COLO829 (cell line): ENCODE data around the gene TEP1.
"Not testable (repeated sequence)": the region's sequence is repeated elsewhere in the genome, so short reads cannot be mapped to it uniquely, and the experiment has no call there.

Source experiments
- DNase-seq: peaks from one replicate; pipeline ENCODE4 v3.0.0; 2012; ENCODE audit warnings: low spot score

Gene TEP1

GRCh38 chr14:20386276-20386855 is 26.9 kb downstream of the TEP1 start:
- DNase-seq = no peak

DNA sequence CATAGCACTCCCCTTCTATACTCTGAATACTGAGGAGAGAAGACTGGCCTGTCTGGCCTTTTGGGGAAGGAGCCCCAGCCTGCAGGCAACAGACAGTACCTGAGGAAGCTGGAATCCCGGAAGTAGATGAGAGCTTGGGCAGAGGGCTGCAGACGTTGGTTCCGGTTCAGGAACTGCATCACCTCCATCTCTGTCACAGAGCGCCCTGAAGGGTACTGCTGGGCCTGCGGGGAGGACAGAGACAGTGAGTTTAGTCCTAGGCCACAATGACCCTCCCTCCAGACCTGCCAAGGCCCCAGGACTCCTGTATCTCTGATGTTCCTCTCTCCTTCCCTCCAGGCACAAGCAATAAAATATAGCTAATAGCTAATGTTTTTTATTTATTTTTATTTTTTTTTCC is 28.4 kb downstream of the TEP1 start:
- DNase-seq = no peak

DNA sequence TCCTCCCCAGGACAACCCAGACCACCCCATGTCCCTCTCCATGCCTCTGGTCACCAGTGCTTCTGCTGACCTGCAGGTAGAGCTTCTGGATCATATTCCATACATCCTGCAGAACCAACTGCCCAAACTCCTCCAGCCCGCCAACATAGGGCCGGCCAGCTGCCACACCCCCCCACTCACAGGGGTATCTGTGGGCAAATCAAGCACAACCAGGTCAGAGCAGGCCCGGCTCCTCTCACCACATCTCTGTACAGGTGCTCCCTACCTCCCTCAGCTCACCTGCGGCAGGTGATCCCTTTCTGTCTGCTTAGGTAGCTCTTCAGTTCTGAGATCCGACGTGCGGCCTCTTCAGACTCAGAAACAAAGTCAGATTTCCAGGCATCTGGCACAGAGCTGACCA is 29.0 kb downstream of the TEP1 start:
- DNase-seq = no peak

DNA sequence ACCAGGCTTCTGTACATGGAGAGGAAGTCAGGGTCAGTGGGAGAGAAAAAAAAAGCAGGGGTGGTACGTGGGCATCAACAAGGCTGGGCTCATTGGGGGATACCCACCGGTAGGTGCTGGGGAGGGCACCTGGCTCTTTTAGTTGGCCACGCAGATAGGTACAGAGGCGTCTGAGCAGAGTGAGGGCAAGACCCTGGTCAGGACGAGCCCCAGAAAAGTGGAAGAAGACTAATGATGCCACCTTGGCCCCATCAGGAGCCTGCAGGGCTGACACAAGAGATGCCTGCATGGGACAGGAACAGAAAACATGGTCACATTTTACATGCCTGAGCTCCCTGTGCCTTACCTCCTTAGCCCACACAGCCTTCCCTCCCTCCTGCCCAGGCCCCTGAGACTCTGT is 29.7 kb downstream of the TEP1 start:
- DNase-seq = no peak

DNA sequence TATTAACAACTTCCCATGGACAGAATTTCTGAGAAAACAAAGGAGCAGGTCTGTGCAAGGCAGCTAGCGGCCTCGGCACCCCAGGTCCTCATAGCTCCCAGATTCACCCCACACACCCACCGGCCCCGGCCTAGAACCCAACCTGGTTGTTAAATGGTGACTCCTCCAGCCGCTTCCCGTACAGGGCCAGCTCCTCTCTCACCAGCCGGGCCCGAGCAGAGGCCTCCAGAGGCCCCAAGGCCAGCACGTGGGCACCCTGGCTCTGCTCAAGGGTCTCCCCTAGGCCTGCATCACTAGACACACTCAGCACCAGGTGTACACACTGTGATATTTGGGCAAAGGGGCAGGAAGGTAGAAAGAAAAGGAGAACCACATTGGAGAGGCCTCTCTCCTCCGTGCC is 30.3 kb downstream of the TEP1 start:
- no peak for DNase-seq

DNA sequence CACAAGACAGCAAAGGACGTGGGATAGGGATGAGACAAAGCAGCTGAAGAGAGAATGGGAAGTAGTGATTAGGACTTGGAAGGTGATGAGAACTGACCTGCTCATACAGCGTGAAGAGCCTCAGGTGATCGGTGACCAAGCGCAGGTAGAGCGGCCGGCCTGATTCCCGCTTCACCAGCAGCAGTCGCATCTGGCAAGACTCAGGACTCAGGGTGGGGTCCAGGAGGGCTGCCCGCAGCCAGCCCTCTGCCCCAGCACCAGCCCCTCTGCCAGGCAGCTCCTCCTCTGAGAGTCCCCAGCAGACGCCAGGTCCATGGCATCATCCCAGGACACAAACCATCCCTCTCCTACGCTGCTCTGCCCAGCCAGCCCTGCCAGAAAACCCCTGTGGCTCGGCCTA is 30.8 kb downstream of the TEP1 start:
- DNase-seq = no peak

- DNase-seq = no peak
Measured at GRCh38 chr14:20381341-20381740, 32.0 kb downstream of the TEP1 start.

DNA sequence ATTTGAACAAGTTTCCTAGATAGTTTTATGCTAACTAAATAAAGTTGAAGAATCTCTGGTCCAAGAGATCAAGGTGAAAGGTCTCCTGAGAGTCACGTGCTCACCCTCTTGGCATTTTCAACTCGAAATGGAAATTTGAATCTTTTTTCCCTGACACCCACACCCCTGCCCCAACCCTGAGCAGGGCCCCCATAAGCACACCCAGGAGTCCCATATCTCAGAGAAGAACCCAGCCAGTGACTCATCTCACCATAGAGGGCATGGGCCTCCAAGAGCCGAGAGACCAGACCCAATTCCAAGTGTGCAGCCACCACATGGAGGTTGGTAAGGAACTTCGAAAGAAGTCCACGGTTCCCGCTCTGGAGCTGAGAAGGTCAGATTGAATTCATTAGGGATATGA is 32.6 kb downstream of the TEP1 start:
- no peak for DNase-seq

- no peak for DNase-seq
Measured at GRCh38 chr14:20379743-20380142, 33.6 kb downstream of the TEP1 start.

- no peak for DNase-seq
Measured at GRCh38 chr14:20377171-20377570, 36.1 kb downstream of the TEP1 start.

DNA sequence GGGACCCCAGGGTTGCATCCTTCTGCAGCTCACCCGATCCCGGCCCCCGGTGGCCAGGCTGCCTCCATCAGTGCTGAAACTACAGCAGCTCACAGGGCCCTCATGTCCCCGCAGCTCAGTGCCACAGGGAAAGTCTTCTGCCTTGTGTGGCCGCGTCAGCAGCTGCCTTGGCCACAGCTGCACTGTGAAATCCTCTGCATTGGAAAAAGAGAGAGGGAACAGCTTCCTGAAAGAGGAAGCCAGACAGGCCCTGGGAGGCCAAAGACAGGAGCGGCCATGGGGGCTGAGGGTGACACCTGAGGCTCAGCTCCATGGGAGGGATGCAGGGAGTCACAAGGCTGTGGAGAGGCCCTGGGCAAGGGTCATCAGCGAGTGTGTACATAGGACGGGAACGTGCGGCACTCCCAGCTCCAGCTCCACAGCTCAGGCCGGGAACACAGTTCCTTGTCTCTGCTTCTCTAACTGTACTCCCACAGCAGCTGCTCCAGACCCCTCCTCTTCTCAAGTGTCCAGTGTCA is 37.2 kb downstream of the TEP1 start:
- DNase-seq = no peak

GRCh38 chr14:20375471-20375870 is 37.8 kb downstream of the TEP1 start:
- no peak for DNase-seq

DNA sequence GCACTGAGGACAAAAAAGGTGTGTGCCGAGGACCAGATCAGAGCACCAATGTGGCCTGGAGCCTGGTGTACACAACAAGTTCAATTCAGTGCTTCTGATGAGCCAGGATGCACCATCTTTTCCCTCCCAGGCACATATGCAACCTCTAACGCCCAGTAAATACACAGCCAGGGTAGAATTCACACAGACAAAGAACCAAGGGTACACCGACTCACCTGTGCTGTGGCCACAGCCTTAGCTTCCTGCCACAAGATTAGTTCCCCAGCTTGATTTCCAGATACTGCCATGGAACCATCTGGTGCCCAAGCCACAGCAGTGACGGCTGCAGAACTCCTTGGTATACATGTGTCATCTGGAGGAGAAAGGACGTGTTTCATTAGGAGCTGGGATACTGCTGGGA is 40.5 kb downstream of the TEP1 start:
- DNase-seq = no peak

- no peak for DNase-seq
Measured at GRCh38 chr14:20365928-20366327, 47.4 kb downstream of the TEP1 start.

DNA sequence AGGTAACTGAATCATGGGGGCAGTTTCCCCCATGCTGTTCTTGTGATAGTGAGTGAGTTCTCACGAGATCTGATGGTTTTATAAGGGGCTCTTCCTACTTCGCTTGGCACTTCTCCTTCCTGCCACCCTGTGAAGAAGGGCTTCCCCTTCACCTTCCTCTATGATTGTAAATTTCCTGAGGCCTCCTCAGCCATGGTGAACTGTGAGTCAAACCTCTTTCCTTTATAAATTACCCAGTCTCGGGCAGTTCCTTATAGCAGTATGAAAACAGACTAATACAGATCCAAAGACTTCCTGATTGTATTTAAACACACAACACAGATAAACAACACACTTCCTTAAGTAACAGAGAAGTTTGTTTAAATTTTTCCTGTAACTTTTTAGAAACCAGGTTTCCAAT is 54.8 kb downstream of the TEP1 start:
- not testable (repeated sequence) for DNase-seq

DNA sequence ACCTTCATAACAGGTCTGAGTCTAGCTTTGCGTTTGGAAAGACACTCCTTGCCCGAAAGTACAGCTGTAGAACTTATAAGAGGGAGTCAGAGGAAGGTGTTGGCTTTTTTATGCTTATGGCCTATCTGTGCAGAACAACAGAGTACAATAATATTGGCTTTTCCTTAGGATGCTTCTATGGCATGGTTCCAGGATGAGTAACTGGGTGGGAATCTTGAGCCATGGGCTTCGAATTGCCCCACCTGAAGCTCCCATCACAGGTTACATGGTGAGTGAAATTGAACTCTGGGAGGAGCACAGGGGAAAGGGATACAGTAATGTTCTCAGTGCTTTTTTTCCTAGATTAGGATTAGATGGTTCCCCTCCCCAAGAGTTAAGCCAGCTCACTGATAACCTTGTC is 56.9 kb downstream of the TEP1 start:
- no peak for DNase-seq

GRCh38 chr14:20350860-20351259 is 62.4 kb downstream of the TEP1 start:
- DNase-seq = no peak

DNA sequence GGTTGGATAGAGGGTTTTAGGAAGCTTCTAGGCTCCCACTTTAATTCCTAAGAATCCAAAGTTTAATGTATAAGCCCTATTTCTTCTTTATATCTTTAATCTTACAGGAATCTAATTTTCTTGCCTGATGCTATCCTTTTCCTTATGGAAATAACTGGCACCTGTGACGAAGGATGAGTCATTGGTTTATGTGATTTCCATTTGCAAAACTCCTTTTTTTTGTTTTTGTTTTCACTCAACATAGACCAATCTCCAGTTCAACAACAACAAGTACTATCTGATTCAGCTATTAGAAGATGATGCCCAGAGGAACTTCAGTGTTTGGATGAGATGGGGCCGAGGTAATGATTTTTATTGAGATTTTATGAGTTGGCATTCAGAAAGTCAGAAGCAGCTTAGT is 63.0 kb downstream of the TEP1 start:
- DNase-seq = no peak

- no peak for DNase-seq
Measured at GRCh38 chr14:20347747-20348146, 65.6 kb downstream of the TEP1 start.

DNA sequence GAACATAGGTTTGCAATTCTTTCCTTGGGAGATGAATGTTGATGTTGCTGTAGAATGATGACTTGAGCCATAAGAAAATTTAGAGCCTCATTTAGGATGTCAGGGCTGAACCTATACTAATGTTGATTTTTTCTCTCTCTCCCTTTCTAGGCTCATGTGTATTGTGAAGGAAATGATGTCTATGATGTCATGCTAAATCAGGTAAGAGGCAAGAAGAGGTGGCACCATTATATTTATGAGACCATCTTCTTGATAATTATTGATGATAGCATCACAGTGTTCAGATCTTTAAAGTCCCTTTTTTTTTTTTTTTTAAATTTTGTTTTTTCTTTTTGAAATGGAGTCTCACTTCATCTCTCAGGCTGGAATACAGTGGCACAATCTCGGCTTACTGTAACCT is 66.6 kb downstream of the TEP1 start:
- DNase-seq = no peak

DNA sequence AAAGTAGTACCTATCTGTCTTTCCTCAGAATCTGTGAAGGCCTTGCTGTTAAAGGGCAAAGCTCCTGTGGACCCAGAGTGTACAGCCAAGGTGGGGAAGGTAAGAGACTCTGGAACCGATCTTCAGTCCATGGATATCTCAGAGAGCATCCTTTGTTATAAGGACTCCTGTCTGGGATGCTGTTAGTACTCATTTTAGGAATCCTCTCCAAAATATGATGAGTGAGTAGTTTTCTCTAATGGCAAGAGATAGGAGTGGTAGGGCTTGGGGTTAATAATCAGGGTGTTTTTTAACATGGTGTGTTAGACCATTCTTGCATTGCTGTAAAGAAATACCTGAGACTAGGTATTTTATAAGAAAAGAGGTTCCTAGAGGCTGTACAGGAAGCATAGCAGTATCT is 67.9 kb downstream of the TEP1 start:
- DNase-seq = no peak

DNA sequence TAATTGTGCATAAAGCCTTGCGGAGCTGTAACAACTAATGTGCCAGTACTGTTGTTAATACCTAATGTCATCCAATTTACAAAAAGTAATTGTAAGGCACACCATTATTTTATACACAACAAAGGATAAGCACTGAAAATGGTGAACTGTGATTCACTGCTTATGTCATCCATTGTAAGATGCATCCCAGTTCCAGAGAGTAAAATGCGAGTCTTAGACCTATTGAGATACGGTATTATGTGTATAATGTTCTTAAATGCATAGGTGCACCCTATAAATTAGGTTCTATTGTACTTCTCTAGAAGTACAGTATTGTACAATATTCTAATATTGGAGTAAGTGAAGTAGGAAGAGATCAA is 69.5 kb downstream of the TEP1 start:
- DNase-seq = no peak

GRCh38 chr14:20343092-20343861 is 70.0 kb downstream of the TEP1 start, which contains the start of gene PARP2:
Gene PARP2, plus strand, starts transcription at chr14:20343635. Its CDS starts 7 bp downstream, at chr14:20343642.
- peak; percentile 98 for DNase-seq

DNA sequence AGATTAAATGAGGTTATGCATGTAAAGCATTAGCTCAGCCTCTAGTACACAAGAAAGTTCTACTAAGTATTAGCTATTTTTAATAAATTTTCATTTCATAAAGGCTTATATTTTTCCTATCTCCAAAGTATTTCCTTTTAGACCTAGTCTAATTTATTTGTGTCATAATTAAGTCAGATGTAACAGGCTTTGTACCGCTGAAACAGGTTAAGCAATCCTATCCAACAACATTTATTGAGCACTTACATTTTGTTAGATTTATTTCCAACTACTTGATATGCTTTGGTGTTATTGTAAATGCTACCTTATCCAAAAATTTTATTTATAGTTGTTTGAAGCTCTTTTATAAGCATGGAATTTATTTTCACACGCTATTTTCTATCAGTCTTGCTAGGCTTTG is 71.7 kb downstream of the TEP1 start:
- no peak for DNase-seq
